ENCODE results near the gene BRAP. TPM values are rescaled to one million over a fixed set of nuclear protein-coding genes. Genes with fewer than 3 reads are reported as not detected.
"Not testable (repeated sequence)": the region's sequence is repeated elsewhere in the genome, so short reads cannot be mapped to it uniquely, and the experiment has no call there.

The BRAP gene
- total RNA-seq, 1 donor from 2014 or later, result 13.8 TPM

DNA sequence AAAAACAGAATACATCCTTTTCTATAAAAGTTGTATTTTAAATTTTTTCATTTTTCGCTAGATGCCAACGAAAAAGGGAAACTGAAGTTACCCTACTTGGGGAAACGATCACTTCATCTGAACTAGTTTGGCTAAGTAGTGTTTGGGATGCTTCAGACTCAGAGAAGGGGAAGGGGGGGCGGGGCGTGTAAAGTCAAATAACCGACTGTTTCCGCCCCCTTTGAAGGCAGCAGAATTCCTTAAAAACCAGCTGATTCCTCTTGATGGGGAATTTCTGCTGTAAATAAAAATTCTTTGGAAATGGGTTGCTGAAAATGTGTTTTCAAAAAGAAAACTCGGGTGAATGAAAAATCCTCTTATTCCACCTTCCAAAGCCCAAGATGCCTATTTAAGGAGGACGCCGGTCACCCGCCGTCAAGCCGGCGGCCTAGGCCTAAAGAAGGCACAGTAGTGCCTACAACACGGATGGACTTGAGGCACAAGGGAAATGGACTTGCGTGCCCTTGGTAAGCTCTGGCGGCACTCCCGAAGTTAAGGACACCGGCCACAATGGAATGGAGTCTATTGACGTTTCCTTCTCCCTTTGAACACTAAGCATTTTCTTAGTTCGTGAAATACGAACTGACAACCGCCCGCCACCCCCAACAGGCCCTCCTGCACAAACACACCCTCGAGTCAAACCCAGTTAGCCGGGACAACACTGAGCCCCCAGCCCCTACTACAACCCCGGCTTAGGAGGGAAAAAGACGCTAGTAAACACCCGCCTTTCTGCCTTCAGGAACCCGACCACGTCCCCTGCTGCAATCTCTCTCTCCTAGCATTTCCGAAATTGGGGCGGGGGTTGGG is 88.5 kb downstream of the BRAP start:
- ATAC-seq (ENCODE audit: poor library complexity) (peak; percentile 51), DNase-seq (peak; percentile 67)
- intact Hi-C loops (cut with DNase I), result no loop called here

DNA sequence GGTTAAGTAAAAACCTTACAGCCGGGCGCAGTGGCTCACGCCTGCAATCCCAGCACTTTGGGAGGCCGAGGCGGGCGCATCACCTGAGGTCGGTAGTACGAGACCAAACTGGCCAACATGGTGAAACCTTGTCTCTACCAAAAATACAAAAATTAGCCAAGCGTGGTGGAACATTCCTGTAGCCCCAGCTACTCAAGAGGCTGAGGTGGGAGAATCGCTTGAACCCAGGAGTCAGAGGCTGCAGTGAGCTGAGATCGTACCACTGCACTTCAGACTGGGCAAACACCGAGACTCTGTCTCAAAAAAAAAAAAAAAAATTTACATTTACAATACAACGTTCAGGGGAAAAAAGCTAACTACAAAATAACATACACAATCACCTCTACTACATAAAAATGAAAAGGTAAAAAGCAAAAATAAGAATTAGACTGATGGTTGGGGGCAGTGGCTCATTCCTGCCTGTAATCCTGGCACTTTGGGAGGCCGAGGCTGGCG is 90.4 kb downstream of the BRAP start:
- intact Hi-C loops (cut with DNase I); ATAC-seq (ENCODE audit: poor library complexity); DNase-seq: not testable (repeated sequence)

Other genes with a start within 250 kb of the BRAP start
- 51.8 TPM for gene ATXN2, start 86.6 kb downstream of the BRAP start, total RNA-seq
- gene ACAD10, start 97 bp upstream of the BRAP start, total RNA-seq, result 29.5 TPM
- 459 TPM for gene ALDH2, start 81.0 kb upstream of the BRAP start, total RNA-seq
- 25.5 TPM for gene MAPKAPK5, start 156.3 kb upstream of the BRAP start, total RNA-seq

All from Right ventricle myocardium superior (tissue), 1 donor.